Loucy (cell line): ENCODE measurements around the gene SET.

Experiments used
- H2AFZ ChIP-seq: fragments of 200-600 bp; sonication (generic); 2 replicates; pipeline ENCODE4 v1.6.0; 2016; ENCODE audit warnings: antibody characterized with exemption, mild to moderate bottlenecking, low read length, moderate library complexity
- H3F3A ChIP-seq: fragments of 200-600 bp; 2 replicates; pipeline ENCODE4 v1.6.0; 2016; ENCODE audit warnings: antibody characterized with exemption, low read depth, mild to moderate bottlenecking
- H3K27me3 ChIP-seq: fragments of 200-600 bp; sonication (generic); 2 replicates; pipeline ENCODE4 v1.6.1; 2014; ENCODE audit warnings: low read length, mild to moderate bottlenecking; ENCODE audit not compliant: insufficient read depth, poor library complexity, severe bottlenecking
- H3K36me3 ChIP-seq: fragments of 200-600 bp; sonication (generic); 2 replicates; pipeline ENCODE4 v1.6.1; 2016; ENCODE audit warnings: low read length; ENCODE audit not compliant: insufficient read depth
- H3K4me1 ChIP-seq: fragments of 200-600 bp; sonication (generic); 2 replicates; pipeline ENCODE4 v1.5.1; 2014; ENCODE audit warnings: low read length, mild to moderate bottlenecking; ENCODE audit not compliant: insufficient read depth, poor library complexity, severe bottlenecking
- H3K4me2 ChIP-seq: fragments of 200-600 bp; sonication (generic); 2 replicates; pipeline ENCODE4 v1.6.0; 2014; ENCODE audit warnings: antibody characterized with exemption, low read length, low read depth, mild to moderate bottlenecking; ENCODE audit not compliant: poor library complexity, severe bottlenecking
- H3K4me3 ChIP-seq: fragments of 200-600 bp; sonication (generic); 2 replicates; pipeline ENCODE4 v1.5.1; 2014; ENCODE audit warnings: low read length, mild to moderate bottlenecking, mixed read lengths; ENCODE audit not compliant: poor library complexity, severe bottlenecking
- H3K79me2 ChIP-seq: fragments of 200-600 bp; sonication (generic); 2 replicates; pipeline ENCODE4 v1.6.1; 2014; ENCODE audit warnings: low read length; ENCODE audit not compliant: insufficient read depth
- H3K9ac ChIP-seq: fragments of 200-600 bp; sonication (generic); 2 replicates; pipeline ENCODE4 v1.6.0; 2014; ENCODE audit warnings: mild to moderate bottlenecking, low read depth, low read length, moderate library complexity; ENCODE audit not compliant: poor library complexity, severe bottlenecking
- H3K9me2 ChIP-seq: fragments of 200-600 bp; sonication (generic); replicated peaks from 2 replicates; pipeline ENCODE4 v1.6.1; 2016; ENCODE audit warnings: low read depth, low read length, mixed read lengths
- H3K9me3 ChIP-seq: fragments of 200-600 bp; sonication (generic); 2 replicates; pipeline ENCODE4 v1.6.1; 2014; ENCODE audit warnings: mild to moderate bottlenecking, antibody characterized with exemption, low read length, low read depth; ENCODE audit not compliant: insufficient read depth
- H4K20me1 ChIP-seq: fragments of 200-600 bp; sonication (generic); 2 replicates; pipeline ENCODE4 v1.6.0; 2014; ENCODE audit warnings: antibody characterized with exemption, low read length, mild to moderate bottlenecking; ENCODE audit not compliant: insufficient read depth, poor library complexity, severe bottlenecking
- EZH2phosphoT487 ChIP-seq: fragments of 200-600 bp; IDR thresholded peaks from 2 replicates; pipeline ENCODE4 v1.6.1; 2018; ENCODE audit warnings: antibody characterized with exemption, mild to moderate bottlenecking, moderate library complexity, borderline replicate concordance
- TF ChIP-seq, protein P1 (sequence below): fragments of 200-600 bp; sonication (generic); conservative IDR thresholded peaks from 2 replicates; pipeline ENCODE4 v1.5.1; 2014; ENCODE audit warnings: mild to moderate bottlenecking, antibody characterized with exemption, low read length

Gene SET

GRCh38 chr9:128701227-128701854 is 12.3 kb downstream of the SET start:
- Histone ChIP-seq H3K4me2 (no peak overlapping the region), H3K9me2 (no peaks in the 10 kb centered on the region), H4K20me1 (peaks cover 2% of the 10 kb centered on the region), H3K36me3 (peaks cover 9% of the 10 kb centered on the region; the same call in 1 of the 2 replicates), H3K79me2 (no peaks in the 10 kb centered on the region), H3K9me3 (no peaks in the 10 kb centered on the region), H3K4me3 (no peak overlapping the region), H3K9ac (no peak overlapping the region), H3K4me1 (no peaks in the 10 kb centered on the region), H2AFZ (no peak overlapping the region), H3F3A (no peaks in the 10 kb centered on the region), H3K27me3 (no peaks in the 10 kb centered on the region)
- TF ChIP-seq, protein P1, sequence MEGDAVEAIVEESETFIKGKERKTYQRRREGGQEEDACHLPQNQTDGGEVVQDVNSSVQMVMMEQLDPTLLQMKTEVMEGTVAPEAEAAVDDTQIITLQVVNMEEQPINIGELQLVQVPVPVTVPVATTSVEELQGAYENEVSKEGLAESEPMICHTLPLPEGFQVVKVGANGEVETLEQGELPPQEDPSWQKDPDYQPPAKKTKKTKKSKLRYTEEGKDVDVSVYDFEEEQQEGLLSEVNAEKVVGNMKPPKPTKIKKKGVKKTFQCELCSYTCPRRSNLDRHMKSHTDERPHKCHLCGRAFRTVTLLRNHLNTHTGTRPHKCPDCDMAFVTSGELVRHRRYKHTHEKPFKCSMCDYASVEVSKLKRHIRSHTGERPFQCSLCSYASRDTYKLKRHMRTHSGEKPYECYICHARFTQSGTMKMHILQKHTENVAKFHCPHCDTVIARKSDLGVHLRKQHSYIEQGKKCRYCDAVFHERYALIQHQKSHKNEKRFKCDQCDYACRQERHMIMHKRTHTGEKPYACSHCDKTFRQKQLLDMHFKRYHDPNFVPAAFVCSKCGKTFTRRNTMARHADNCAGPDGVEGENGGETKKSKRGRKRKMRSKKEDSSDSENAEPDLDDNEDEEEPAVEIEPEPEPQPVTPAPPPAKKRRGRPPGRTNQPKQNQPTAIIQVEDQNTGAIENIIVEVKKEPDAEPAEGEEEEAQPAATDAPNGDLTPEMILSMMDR, result no peak
- no peak for TF ChIP-seq EZH2phosphoT487

- no peaks in the 10 kb centered on the region for H3K9me2 ChIP-seq
- no peaks in the 10 kb centered on the region for H3K27me3 ChIP-seq
- no peaks in the 10 kb centered on the region for H4K20me1 ChIP-seq
- no peaks in the 10 kb centered on the region for H3K79me2 ChIP-seq
- H2AFZ ChIP-seq, result peak within 1 kb of the TSS; percentile 78
- no peaks in the 10 kb centered on the region for H3K4me1 ChIP-seq
- peak within 1 kb of the TSS; percentile 70 for H3K4me2 ChIP-seq
- peak within 1 kb of the TSS; percentile 77 for H3K9ac ChIP-seq
- TF ChIP-seq, protein P1, result peak; percentile 64
- no peak for TF ChIP-seq EZH2phosphoT487
- no peaks in the 10 kb centered on the region for H3F3A ChIP-seq
- H3K9me3 ChIP-seq, result no peaks in the 10 kb centered on the region
- H3K4me3 ChIP-seq, result peak within 1 kb of the TSS; percentile 80
- no peaks in the 10 kb centered on the region for H3K36me3 ChIP-seq
Observed at GRCh38 chr9:128702445-128702948, 13.5 kb downstream of the SET start, which contains the start of gene PKN3. Gene PKN3 (plus strand): TSS chr9:128702503. CDS start chr9:128702916, 413 bp downstream.

DNA sequence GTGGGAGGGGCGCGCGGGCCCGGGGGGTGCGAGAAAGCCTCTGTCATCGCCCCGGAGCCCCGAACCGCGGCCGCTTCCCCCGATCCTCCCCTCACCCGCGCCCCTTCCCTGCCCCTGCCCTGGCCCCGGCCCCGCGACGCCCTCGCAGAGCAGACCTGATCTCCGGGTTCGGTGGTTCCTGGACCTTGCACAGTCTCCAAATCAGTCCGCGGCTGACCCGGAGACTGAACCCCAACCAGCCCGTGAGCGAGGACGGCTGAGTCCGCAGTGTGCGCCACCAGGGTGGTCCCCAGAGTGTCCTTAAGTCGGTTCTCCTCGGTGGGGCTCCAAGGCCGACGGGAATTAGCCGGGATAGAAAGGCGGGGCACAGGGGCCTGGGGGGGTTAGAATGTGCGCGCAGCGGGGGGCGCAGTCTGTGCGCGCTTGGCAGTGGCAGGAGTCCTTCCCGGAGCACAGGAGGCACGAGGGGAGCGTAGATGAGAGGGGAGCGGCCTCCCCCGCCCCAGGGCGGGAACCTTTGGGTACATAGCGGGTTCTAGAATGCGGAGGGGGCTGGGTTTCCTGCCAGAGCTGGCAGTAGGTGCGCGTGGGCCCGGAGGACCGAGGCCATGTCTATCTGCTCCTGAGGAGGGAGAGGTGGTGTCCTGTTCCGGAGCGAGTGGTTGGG is 14.1 kb downstream of the SET start:
- no peaks in the 10 kb centered on the region for H3F3A ChIP-seq
- H3K9me2 ChIP-seq, result no peaks in the 10 kb centered on the region
- no peaks in the 10 kb centered on the region for H3K27me3 ChIP-seq
- no peak for TF ChIP-seq EZH2phosphoT487
- TF ChIP-seq, protein P1, result no peak
- H3K36me3 ChIP-seq, result no peaks in the 10 kb centered on the region
- H3K9me3 ChIP-seq, result no peaks in the 10 kb centered on the region
- H4K20me1 ChIP-seq, result no peaks in the 10 kb centered on the region
- H3K4me3 ChIP-seq, result peak overlapping the region; percentile 80
- H3K4me2 ChIP-seq, result peak overlapping the region; percentile 70
- H3K9ac ChIP-seq, result peak overlapping the region; percentile 77
- H3K4me1 ChIP-seq, result no peaks in the 10 kb centered on the region
- peak overlapping the region; percentile 78; the same call in 1 of the 2 replicates for H2AFZ ChIP-seq
- H3K79me2 ChIP-seq, result no peaks in the 10 kb centered on the region
